Karpas-422 (cell line): Measurements from ENCODE around the gene RNMT. TPM values are rescaled to one million over a fixed set of nuclear protein-coding genes. Genes with fewer than 3 reads are reported as not detected.
"Not testable (repeated sequence)": the region's sequence is repeated elsewhere in the genome, so short reads cannot be mapped to it uniquely, and the experiment has no call there.

Source experiments
- DNase-seq: peaks from one replicate; pipeline ENCODE4 v3.0.0-alpha.2; 2015
- H2AFZ ChIP-seq: fragments of 200-600 bp; sonication (generic); 2 replicates; pipeline ENCODE4 v1.6.1; 2014; ENCODE audit warnings: antibody characterized with exemption, low read length, mixed read lengths
- H3K27ac ChIP-seq: fragments of 200-600 bp; sonication (generic); 2 replicates; pipeline ENCODE4 v1.5.1; 2014; ENCODE audit warnings: mild to moderate bottlenecking, low read length, moderate library complexity
- H3K27me3 ChIP-seq: fragments of 200-600 bp; sonication (generic); 2 replicates; pipeline ENCODE4 v1.6.1; 2014; ENCODE audit warnings: low read length, mixed read lengths
- H3K36me3 ChIP-seq: fragments of 200-600 bp; sonication (generic); 2 replicates; pipeline ENCODE4 v1.6.1; 2014; ENCODE audit warnings: low read length, mixed read lengths; ENCODE audit not compliant: insufficient read depth
- H3K4me1 ChIP-seq: fragments of 200-600 bp; sonication (generic); 2 replicates; pipeline ENCODE4 v1.6.1; 2014; ENCODE audit warnings: mild to moderate bottlenecking, low read length, mixed read lengths
- H3K4me2 ChIP-seq: fragments of 200-600 bp; sonication (generic); 2 replicates; pipeline ENCODE4 v1.6.1; 2014; ENCODE audit warnings: low read length, low read depth, mild to moderate bottlenecking; ENCODE audit not compliant: poor library complexity, severe bottlenecking
- H3K4me3 ChIP-seq: fragments of 200-600 bp; sonication (generic); 2 replicates; pipeline ENCODE4 v1.5.1; 2014; ENCODE audit warnings: mild to moderate bottlenecking, antibody characterized with exemption, low read length, mixed read lengths
- H3K79me2 ChIP-seq: fragments of 200-600 bp; sonication (generic); 2 replicates; pipeline ENCODE4 v1.6.1; 2014; ENCODE audit warnings: mild to moderate bottlenecking, low read length, mixed read lengths
- H3K9ac ChIP-seq: fragments of 200-600 bp; sonication (generic); 2 replicates; pipeline ENCODE4 v1.6.0; 2014; ENCODE audit warnings: low read length
- H3K9me2 ChIP-seq: fragments of 200-600 bp; sonication (generic), shearing (Covaris generic); replicated peaks from 2 replicates; pipeline ENCODE4 v1.6.0; 2014; ENCODE audit warnings: mild to moderate bottlenecking, low read length, moderate library complexity; ENCODE audit not compliant: insufficient read depth
- H3K9me3 ChIP-seq: fragments of 300-700, 200-600 bp; sonication (generic); 2 replicates; pipeline ENCODE4 v1.6.1; 2014; ENCODE audit warnings: low read length, mixed read lengths
- H4K20me1 ChIP-seq: fragments of 200-600 bp; sonication (generic); 2 replicates; pipeline ENCODE4 v1.6.1; 2014; ENCODE audit warnings: mild to moderate bottlenecking, antibody characterized with exemption, low read length, low read depth; ENCODE audit not compliant: insufficient read depth
- total RNA-seq: library from RNA; depleted of rRNA; stranded (reverse); fragments of >200 nt; shearing (Covaris generic); gene quantifications from 2 replicates; pipeline ENCODE4 v1.2.3, GENCODE V29; 2014; ENCODE audit warnings: low replicate concordance; rRNA removed

Gene RNMT
- 32.2 and 55.7 TPM in 2 replicates for total RNA-seq

- H3K4me1 ChIP-seq, result peaks cover 40% of the 10 kb centered on the region
- peak within 1 kb of the TSS; percentile 91 for H3K4me2 ChIP-seq
- H3K27me3 ChIP-seq, result no peaks in the 10 kb centered on the region
- H4K20me1 ChIP-seq, result peaks cover 3% of the 10 kb centered on the region; the same call in 1 of the 2 replicates
- peak within 1 kb of the TSS; percentile 28; the same call in 1 of the 2 replicates for H3K27ac ChIP-seq
- peak within 1 kb of the TSS; percentile 90 for H3K4me3 ChIP-seq
- H3K9me2 ChIP-seq, result no peaks in the 10 kb centered on the region
- H3K79me2 ChIP-seq, result peaks cover 98% of the 10 kb centered on the region
- peak; percentile 98 for DNase-seq
- no peaks in the 10 kb centered on the region for H3K9me3 ChIP-seq
- peak within 1 kb of the TSS; percentile 50 for H2AFZ ChIP-seq
- peaks cover 5% of the 10 kb centered on the region for H3K36me3 ChIP-seq
- peak within 1 kb of the TSS; percentile 82 for H3K9ac ChIP-seq
Measured at GRCh38 chr18:13726232-13726971, at the start of gene RNMT, which contains the start of gene FAM210A. Gene RNMT (plus strand): TSS chr18:13726673. CDS start chr18:13731518, 4,845 bp downstream. Gene FAM210A (minus strand): TSS chr18:13726558. CDS start chr18:13682077, 44,481 bp downstream.

- Histone ChIP-seq H3K79me2 (peaks cover 68% of the 10 kb centered on the region), H3K36me3 (peaks cover 13% of the 10 kb centered on the region; the same call in 1 of the 2 replicates), H3K4me1 (peaks cover 34% of the 10 kb centered on the region)
- not testable (repeated sequence) for H3K4me3 ChIP-seq, H4K20me1 ChIP-seq, H3K9me2 ChIP-seq, H2AFZ ChIP-seq, H3K9ac ChIP-seq, H3K27ac ChIP-seq, H3K27me3 ChIP-seq, H3K9me3 ChIP-seq, H3K4me2 ChIP-seq, DNase-seq
Measured at GRCh38 chr18:13677350-13677749, 49.1 kb upstream of the RNMT start.

- H3K4me2 ChIP-seq, result no peak overlapping the region
- H3K27me3 ChIP-seq, result no peaks in the 10 kb centered on the region
- H3K9me3 ChIP-seq, result no peaks in the 10 kb centered on the region
- H4K20me1 ChIP-seq, result peaks cover 14% of the 10 kb centered on the region
- no peak overlapping the region for H3K27ac ChIP-seq
- H3K79me2 ChIP-seq, result peaks cover 87% of the 10 kb centered on the region
- no peak overlapping the region for H2AFZ ChIP-seq
- H3K9ac ChIP-seq, result no peak overlapping the region
- H3K36me3 ChIP-seq, result peaks cover 13% of the 10 kb centered on the region; the same call in 1 of the 2 replicates
- H3K9me2 ChIP-seq, result no peaks in the 10 kb centered on the region
- DNase-seq, result peak; percentile 66
- H3K4me1 ChIP-seq, result peaks cover 34% of the 10 kb centered on the region
- H3K4me3 ChIP-seq, result no peak overlapping the region
Measured at GRCh38 chr18:13680612-13681011, 45.9 kb upstream of the RNMT start.

- H3K79me2 ChIP-seq, result peaks cover 93% of the 10 kb centered on the region
Measured at GRCh38 chr18:13681701-13682100, 44.8 kb upstream of the RNMT start.

GRCh38 chr18:13684546-13684945 is 41.9 kb upstream of the RNMT start:
- Histone ChIP-seq H3K4me2 (no peak overlapping the region), H3K9me3 (no peaks in the 10 kb centered on the region), H3K27me3 (no peaks in the 10 kb centered on the region), H3K9me2 (no peaks in the 10 kb centered on the region), H4K20me1 (peaks cover 29% of the 10 kb centered on the region), H2AFZ (no peak overlapping the region), H3K4me1 (peaks cover 24% of the 10 kb centered on the region), H3K27ac (no peak overlapping the region), H3K36me3 (peaks cover 13% of the 10 kb centered on the region; the same call in 1 of the 2 replicates), H3K9ac (no peak overlapping the region), H3K4me3 (no peak overlapping the region), H3K79me2 (peaks cover 96% of the 10 kb centered on the region)
- DNase-seq, result no peak

More at GRCh38 chr18:13681701-13682100, 44.8 kb upstream of the RNMT start:
- H3K36me3 ChIP-seq, result peaks cover 13% of the 10 kb centered on the region; the same call in 1 of the 2 replicates
- peak overlapping the region; percentile 29; the same call in 1 of the 2 replicates for H3K27ac ChIP-seq
- no peak overlapping the region for H3K4me3 ChIP-seq
- H3K9me2 ChIP-seq, result no peaks in the 10 kb centered on the region
- DNase-seq, result no peak
- peaks cover 22% of the 10 kb centered on the region for H4K20me1 ChIP-seq
- no peak overlapping the region for H2AFZ ChIP-seq
- peaks cover 34% of the 10 kb centered on the region for H3K4me1 ChIP-seq
- H3K9me3 ChIP-seq, result no peaks in the 10 kb centered on the region
- no peak overlapping the region for H3K9ac ChIP-seq
- no peak overlapping the region for H3K4me2 ChIP-seq
- no peaks in the 10 kb centered on the region for H3K27me3 ChIP-seq

DNA sequence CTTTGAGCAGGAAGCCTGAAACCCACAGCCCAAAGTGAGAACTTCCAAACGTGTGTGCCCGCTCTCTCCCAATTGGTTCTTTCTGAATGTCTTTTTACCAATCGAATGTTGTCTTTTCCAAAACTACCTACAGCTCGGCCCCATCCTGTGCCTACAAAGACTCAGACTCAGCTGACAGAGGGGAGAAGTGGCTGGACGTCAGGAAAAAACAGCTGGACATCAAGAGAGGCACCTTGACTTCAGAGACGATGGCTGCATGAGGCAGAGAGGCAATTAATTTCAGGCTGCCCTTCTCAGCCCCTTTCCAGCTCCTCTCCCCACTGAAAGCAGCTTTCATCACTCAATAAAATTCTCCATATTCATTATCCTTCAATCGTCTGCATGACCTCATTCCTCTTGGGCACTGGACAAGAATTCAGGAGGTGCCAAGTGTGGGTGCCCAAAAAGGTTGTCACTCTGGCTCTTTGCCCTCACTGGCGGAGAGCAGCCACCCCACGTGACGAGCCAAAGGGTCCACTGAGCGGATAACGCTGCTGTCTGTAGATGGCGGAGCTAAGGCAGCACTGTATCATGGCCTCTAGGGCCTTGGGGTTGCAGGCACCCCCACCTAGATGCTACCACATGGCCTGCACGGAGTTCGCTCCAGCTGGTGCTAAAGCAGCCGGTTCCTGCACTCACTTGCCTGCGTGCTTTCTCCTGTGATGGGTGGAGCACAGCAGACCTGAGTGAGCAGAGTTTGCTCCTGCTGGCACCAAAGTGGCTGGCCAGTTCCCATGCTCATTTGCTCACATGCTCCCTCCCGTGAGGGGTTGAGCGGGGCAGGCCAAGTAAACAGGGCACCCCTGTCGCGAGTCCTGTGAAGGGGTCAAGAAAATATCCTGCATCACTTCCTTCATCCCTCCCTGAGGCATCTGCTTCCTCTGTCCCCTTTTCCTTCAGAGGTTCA is 38.0 kb upstream of the RNMT start:
- Histone ChIP-seq H3K27ac (no peak overlapping the region), H3K4me2 (no peak overlapping the region), H3K4me3 (no peak overlapping the region), H3K9ac (no peak overlapping the region), H3K79me2 (peaks cover 86% of the 10 kb centered on the region), H4K20me1 (peaks cover 22% of the 10 kb centered on the region), H3K4me1 (no peaks in the 10 kb centered on the region), H3K9me3 (no peaks in the 10 kb centered on the region), H3K9me2 (no peaks in the 10 kb centered on the region), H3K36me3 (no peaks in the 10 kb centered on the region), H2AFZ (no peak overlapping the region), H3K27me3 (no peaks in the 10 kb centered on the region)
- DNase-seq, result no peak

GRCh38 chr18:13690060-13690459 is 36.4 kb upstream of the RNMT start:
- not testable (repeated sequence) for H3K9me2 ChIP-seq, H3K4me3 ChIP-seq, H3K36me3 ChIP-seq, DNase-seq, H3K27ac ChIP-seq, H3K4me1 ChIP-seq, H3K9ac ChIP-seq, H2AFZ ChIP-seq, H3K27me3 ChIP-seq, H3K9me3 ChIP-seq, H3K4me2 ChIP-seq
- peaks cover 78% of the 10 kb centered on the region for H3K79me2 ChIP-seq
- peaks cover 18% of the 10 kb centered on the region for H4K20me1 ChIP-seq

DNA sequence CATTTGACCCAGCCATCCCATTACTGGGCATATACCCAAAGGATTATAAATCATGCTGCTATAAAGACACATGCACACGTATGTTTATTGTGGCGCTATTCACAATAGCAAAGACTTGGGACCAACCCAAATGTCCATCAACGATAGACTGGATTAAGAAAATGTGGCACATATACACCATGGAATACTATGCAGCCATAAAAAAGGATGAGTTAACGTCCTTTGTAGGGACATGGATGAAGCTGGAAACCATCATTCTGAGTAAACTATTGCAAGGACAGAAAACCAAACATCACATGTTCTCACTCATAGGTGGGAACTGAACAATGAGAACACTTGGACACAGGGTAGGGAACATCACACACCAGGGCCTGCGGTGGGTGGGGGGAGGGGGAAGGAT is 31.1 kb upstream of the RNMT start:
- H3K36me3 ChIP-seq, H3K4me3 ChIP-seq, H3K9me3 ChIP-seq, H4K20me1 ChIP-seq, DNase-seq, H3K27me3 ChIP-seq, H3K9ac ChIP-seq, H3K4me1 ChIP-seq, H2AFZ ChIP-seq, H3K4me2 ChIP-seq, H3K9me2 ChIP-seq, H3K27ac ChIP-seq: not testable (repeated sequence)
- peaks cover 77% of the 10 kb centered on the region for H3K79me2 ChIP-seq
